ENCODE data around the gene POU4F1. TPM values are rescaled to one million over a fixed set of nuclear protein-coding genes. Genes with fewer than 3 reads are reported as not detected.

POU4F1 gene
- total RNA-seq, 2 donors from 2014 or later = 0.18 to 0.20 TPM

DNA sequence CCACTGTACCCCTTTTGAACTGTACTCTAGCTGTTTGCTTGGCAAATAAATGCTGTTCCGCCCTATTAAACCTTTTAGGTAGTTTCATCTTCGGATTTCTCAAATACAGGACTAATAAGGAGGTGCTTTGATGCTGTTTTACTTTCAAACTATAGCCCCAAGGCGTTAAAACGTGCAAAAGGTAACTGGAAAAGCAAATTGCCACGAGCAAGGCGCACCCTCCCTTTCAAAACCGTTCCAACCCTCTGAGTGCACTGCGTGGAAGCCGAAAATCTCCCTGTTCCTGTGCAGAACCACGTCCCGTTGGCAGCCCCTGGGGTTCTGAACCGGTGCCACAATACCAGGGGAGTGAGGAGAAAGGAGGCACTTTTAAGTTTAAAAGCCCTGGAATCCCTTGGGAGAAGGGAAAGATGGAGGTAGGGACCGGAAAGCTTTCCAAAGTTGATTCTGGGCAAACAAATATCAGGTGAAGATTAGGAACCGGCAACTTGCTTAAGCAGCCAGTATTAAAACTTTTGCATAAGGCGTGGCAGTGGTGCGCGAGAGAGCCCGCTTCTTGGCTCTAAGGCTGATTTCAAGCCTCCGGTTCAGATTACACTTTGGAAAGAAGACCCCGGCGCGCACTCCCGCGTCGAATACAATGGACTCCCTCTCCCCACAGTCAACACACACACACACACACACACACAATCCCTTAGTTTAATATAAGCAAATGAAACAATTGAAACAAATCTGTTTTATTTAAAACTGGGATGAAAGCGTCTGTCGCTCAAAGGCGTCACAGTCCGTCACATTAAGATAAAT, 9.5 kb downstream of the POU4F1 start:
- peaks cover 84% of the 10 kb centered on the region for H3K27me3 Mint-ChIP-seq
- H3K27ac Mint-ChIP-seq = peak overlapping the region; percentile 89
- H3K4me1 Mint-ChIP-seq = no peaks in the 10 kb centered on the region
- peaks cover 2% of the 10 kb centered on the region for H3K36me3 Mint-ChIP-seq (ENCODE audit: low read depth)
- DNase-seq = no peak
- H3K4me3 Mint-ChIP-seq = peak overlapping the region; percentile 49
- peaks cover 10% of the 10 kb centered on the region for H3K9me3 ChIP-seq (ENCODE audit: control insufficient read depth, low read length, poor library complexity, severe bottlenecking)
- ATAC-seq = no peak

DNA sequence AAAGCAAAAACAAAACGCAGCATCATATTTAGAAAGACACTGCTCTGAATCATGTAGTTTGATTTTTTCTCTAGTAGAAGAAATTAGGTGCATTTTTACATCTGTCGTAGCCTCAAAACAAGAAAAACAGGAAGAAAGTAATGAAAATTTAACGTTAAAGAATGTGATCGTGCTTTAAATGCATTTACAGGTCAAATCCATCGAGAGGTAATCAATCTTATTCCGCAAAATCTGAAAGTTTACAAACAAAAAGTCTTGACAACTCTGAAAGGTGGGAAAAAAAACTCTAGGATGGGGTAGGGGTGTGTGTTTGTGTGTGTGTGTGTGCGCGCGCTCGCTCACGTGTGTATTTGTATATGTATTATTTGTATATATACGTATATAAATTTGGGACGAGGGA, 10.2 kb downstream of the POU4F1 start:
- Mint-ChIP-seq H3K4me3 (no peak overlapping the region), H3K27me3 (peaks cover 86% of the 10 kb centered on the region), H3K36me3 (ENCODE audit: low read depth) (peaks cover 2% of the 10 kb centered on the region), H3K27ac (peak overlapping the region; percentile 8), H3K4me1 (no peaks in the 10 kb centered on the region)
- peaks cover 10% of the 10 kb centered on the region for H3K9me3 ChIP-seq (ENCODE audit: control insufficient read depth, low read length, poor library complexity, severe bottlenecking)
- ATAC-seq (no peak), DNase-seq (no peak)

DNA sequence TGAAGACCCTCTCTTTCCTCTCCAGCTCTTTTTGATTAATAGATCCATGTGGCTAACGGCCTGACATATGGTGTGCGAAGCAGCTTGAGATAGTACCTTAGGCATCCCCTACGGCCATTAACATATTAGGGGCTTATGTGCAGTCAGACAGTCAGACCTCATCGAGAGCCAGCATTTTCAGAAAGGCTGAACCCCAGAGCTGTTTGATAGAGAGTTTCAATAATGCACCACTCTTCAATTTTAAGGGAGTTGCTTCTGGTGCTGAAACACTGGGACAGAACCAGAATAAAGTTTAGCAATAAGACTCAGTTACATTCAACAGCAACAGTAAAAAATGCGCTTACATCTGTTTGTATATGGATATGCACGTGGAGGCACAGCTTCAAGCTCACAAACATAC, 10.8 kb downstream of the POU4F1 start:
- no peak for DNase-seq
- no peak for ATAC-seq
- peaks cover 2% of the 10 kb centered on the region for H3K36me3 Mint-ChIP-seq (ENCODE audit: low read depth)
- H3K27me3 Mint-ChIP-seq = peaks cover 86% of the 10 kb centered on the region
- peaks cover 7% of the 10 kb centered on the region for H3K9me3 ChIP-seq (ENCODE audit: control insufficient read depth, low read length, poor library complexity, severe bottlenecking)
- H3K27ac Mint-ChIP-seq = peak overlapping the region; percentile 8
- no peak overlapping the region for H3K4me3 Mint-ChIP-seq
- H3K4me1 Mint-ChIP-seq = no peaks in the 10 kb centered on the region

DNA sequence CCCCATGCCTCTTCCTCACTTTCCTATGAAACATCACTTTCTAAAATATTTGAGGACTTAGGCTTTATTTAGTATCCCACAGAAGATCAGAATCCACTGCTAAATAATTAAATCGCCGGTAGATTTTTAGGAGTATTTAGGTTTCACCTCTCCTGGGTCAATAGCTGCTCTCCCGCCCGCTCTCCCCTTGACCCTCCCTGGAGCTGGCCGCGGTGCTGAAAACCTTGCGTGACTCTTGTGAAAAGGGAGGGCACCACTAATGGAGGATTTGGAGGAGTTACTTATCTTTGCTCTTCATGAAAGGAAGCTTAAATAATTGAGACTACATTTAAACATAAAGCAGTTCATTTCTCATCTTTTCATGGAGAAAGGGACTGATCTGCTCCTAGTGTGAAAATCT, 14.1 kb downstream of the POU4F1 start:
- H3K9me3 ChIP-seq (ENCODE audit: control insufficient read depth, low read length, poor library complexity, severe bottlenecking) = no peaks in the 10 kb centered on the region
- Mint-ChIP-seq H3K27me3 (peaks cover 89% of the 10 kb centered on the region), H3K4me3 (no peak overlapping the region), H3K36me3 (ENCODE audit: low read depth) (peaks cover 2% of the 10 kb centered on the region), H3K4me1 (no peaks in the 10 kb centered on the region), H3K27ac (no peak overlapping the region)
- DNase-seq (no peak), ATAC-seq (no peak)

DNA sequence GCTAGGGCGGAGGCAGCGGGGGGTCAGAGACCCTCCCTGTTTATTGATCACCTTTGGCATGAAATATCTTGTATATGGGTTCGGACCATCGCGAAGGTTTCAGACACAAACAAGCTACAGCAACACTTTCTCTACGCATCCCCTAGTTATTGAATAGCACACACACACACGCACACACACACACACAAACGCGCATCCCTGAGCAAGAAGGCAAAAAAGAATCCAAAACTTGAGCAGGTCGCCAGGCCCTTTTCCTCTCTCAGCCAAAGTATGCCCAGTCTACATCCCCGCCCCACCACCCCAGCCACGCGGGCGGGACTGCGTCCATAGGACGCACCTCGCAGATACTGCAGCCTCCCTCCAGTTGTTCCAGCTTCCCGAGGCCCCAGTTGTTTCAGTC, 16.0 kb downstream of the POU4F1 start:
- H3K27me3 Mint-ChIP-seq = peaks cover 83% of the 10 kb centered on the region
- H3K9me3 ChIP-seq (ENCODE audit: control insufficient read depth, low read length, poor library complexity, severe bottlenecking) = no peaks in the 10 kb centered on the region
- no peaks in the 10 kb centered on the region for H3K4me1 Mint-ChIP-seq
- no peak for ATAC-seq
- no peak overlapping the region for H3K27ac Mint-ChIP-seq
- peaks cover under 1% of the 10 kb centered on the region for H3K36me3 Mint-ChIP-seq (ENCODE audit: low read depth)
- H3K4me3 Mint-ChIP-seq = no peak overlapping the region
- DNase-seq = no peak

DNA sequence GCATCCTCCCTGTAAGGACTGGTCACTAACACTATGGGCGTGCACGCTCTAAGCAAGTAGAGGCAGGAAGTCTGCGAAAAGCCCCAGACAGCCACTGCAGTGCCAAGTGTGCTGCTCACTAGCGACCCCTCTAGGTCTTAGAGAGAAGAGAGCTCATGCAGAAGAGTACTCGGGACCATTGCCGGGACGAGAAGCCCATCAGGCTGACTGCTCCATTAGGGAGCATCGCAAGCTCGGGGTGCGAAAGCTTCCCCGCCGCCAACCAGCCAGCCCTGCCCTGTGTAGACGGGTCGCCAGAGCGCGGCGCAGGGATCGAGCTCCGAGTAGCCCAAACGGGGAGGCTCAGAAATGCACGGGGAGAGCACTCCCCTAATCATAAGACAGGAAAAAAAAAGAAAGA, 16.6 kb downstream of the POU4F1 start:
- H3K27me3 Mint-ChIP-seq = peaks cover 81% of the 10 kb centered on the region
- peak overlapping the region; percentile 51 for H3K4me3 Mint-ChIP-seq
- no peaks in the 10 kb centered on the region for H3K9me3 ChIP-seq (ENCODE audit: control insufficient read depth, low read length, poor library complexity, severe bottlenecking)
- H3K4me1 Mint-ChIP-seq = no peaks in the 10 kb centered on the region
- no peak overlapping the region for H3K27ac Mint-ChIP-seq
- H3K36me3 Mint-ChIP-seq (ENCODE audit: low read depth) = no peaks in the 10 kb centered on the region
- no peak for ATAC-seq
- DNase-seq = no peak

DNA sequence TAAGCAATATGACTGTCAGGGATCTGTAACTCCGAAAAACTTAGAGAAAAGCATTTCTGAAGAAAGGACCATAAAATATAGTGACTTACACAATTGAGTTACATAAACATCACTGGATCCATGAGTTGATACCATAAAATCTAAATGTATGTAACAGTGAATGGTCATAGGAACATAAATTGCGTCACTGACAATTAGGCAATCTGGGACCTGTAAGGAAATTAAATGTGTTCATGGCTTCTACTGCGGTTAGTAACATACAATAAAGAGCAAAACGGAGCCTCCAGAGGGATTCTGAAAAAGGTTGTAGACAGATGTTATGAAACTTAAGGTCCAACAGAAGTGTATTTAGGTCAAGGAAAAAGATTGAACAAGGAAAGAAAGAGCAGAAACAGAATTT, 27.1 kb downstream of the POU4F1 start:
- DNase-seq (no peak), ATAC-seq (no peak)
- peaks cover 60% of the 10 kb centered on the region for H3K27me3 Mint-ChIP-seq
- no peaks in the 10 kb centered on the region for H3K4me1 Mint-ChIP-seq
- no peak overlapping the region for H3K4me3 Mint-ChIP-seq
- H3K27ac Mint-ChIP-seq = no peak overlapping the region
- peaks cover 2% of the 10 kb centered on the region for H3K36me3 Mint-ChIP-seq (ENCODE audit: low read depth)
- H3K9me3 ChIP-seq (ENCODE audit: control insufficient read depth, low read length, poor library complexity, severe bottlenecking) = no peaks in the 10 kb centered on the region

DNA sequence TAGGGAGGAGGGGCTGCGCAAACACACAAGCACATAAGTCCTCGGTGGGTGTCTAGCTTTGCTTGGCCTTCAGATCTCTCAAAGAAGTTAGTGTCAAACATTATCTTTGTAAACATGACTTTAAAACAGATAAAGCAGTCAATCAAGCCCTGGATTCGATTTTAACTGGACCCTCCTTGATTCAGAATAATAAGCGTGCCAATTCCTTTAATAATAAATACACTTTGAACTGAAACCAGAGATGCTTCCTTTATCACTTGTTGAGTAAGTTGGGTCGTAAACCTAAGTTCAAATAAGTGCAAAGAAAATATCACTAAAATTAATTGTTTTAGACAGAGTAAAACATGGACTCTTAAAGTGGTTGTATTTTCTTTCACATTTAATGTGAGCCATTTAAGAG, 30.9 kb downstream of the POU4F1 start:
- H3K36me3 Mint-ChIP-seq (ENCODE audit: low read depth) = no peaks in the 10 kb centered on the region
- H3K4me3 Mint-ChIP-seq = no peak overlapping the region
- peaks cover 28% of the 10 kb centered on the region for H3K27me3 Mint-ChIP-seq
- H3K4me1 Mint-ChIP-seq = no peaks in the 10 kb centered on the region
- H3K9me3 ChIP-seq (ENCODE audit: control insufficient read depth, low read length, poor library complexity, severe bottlenecking) = no peaks in the 10 kb centered on the region
- DNase-seq (no peak), ATAC-seq (no peak)
- no peak overlapping the region for H3K27ac Mint-ChIP-seq

DNA sequence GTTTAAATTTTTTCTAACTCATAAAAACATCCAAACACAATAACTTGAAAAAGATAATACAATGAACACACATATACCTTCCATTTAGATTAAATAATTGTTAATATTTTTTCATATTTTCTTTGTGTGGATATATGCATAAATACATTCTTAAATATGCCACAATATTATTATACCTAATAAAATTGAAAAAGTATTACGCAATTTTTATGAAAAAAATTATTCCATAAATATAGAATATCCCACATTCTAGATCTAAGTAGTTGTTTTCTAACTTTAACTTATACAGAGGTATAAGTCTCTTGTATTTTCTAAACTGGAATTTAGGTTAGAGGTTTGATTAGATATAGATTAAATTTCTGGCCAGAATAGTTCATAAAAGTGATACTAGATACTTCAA, 34.3 kb downstream of the POU4F1 start:
- no peaks in the 10 kb centered on the region for H3K9me3 ChIP-seq (ENCODE audit: control insufficient read depth, low read length, poor library complexity, severe bottlenecking)
- Mint-ChIP-seq H3K36me3 (ENCODE audit: low read depth) (no peaks in the 10 kb centered on the region), H3K4me1 (no peaks in the 10 kb centered on the region), H3K4me3 (no peak overlapping the region), H3K27ac (no peak overlapping the region), H3K27me3 (peaks cover 16% of the 10 kb centered on the region)
- DNase-seq (no peak), ATAC-seq (no peak)

DNA sequence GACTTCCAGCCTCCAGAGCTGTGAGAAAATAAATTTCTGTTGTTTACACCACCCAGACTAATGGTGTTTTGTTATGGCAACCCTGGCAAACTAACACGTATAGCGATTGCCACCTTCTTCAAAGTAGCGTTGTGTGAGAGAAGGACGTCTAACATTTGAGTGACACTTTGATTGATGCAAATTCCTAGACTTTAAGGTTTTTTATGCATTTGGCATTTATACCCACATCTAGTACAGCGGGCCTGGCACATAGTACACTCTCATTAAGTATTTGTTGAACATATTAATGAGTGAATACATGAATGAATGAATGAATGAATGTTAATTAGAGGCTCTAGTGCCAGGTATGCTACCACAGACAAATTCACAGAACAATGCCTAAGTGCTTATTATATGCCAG, 36.7 kb downstream of the POU4F1 start:
- Mint-ChIP-seq H3K36me3 (ENCODE audit: low read depth) (no peaks in the 10 kb centered on the region), H3K27ac (no peak overlapping the region), H3K27me3 (peaks cover 27% of the 10 kb centered on the region), H3K4me3 (no peak overlapping the region), H3K4me1 (no peaks in the 10 kb centered on the region)
- ATAC-seq = no peak
- DNase-seq = no peak
- no peaks in the 10 kb centered on the region for H3K9me3 ChIP-seq (ENCODE audit: control insufficient read depth, low read length, poor library complexity, severe bottlenecking)

DNA sequence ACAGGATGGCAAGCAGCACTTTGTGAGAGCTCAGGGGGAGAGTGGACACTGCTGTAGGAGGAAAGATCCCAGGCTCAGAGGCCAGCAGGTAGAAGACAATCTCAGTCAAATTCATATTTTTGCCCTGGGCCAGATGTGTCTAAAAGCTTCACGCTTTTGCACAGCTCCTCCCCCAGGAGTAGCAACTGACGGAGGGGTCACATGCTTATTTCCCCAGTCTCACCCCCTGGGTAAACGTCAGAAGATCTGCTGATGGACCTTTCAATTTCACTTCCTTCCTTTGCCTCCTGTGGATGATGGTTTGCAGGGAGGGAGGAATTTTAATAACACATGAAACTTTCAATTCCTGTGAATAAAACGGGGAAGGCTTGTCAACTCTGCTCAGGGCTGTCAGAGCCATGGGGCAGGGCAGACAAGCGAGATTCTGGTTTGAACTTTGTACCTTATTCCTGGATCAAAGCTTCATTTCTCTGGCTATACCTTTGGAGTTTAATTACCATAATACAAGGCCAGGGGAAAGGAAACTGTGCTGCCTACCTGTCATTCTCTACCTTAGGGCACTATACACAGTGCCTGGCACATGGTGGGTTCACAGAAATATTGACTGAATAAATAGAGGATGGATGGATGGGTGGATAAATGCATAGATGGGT, 41.0 kb downstream of the POU4F1 start:
- Mint-ChIP-seq H3K4me1 (no peaks in the 10 kb centered on the region), H3K27ac (no peak overlapping the region), H3K27me3 (peaks cover 44% of the 10 kb centered on the region), H3K36me3 (ENCODE audit: low read depth) (no peaks in the 10 kb centered on the region), H3K4me3 (no peak overlapping the region)
- DNase-seq (no peak), ATAC-seq (no peak)
- no peaks in the 10 kb centered on the region for H3K9me3 ChIP-seq (ENCODE audit: control insufficient read depth, low read length, poor library complexity, severe bottlenecking)
